WTC11 (cell line): ENCODE results near the gene EVC. TPM values are rescaled to one million over a fixed set of nuclear protein-coding genes. Genes with fewer than 3 reads are reported as not detected.

Experiments
- ATAC-seq: fragments of 200-7000 bp; cut with Tn5 transposase; 2 replicates; pipeline ENCODE4 v1.10.0; 2021; ENCODE audit warnings: mild to moderate bottlenecking, moderate library complexity
- CTCF ChIA-PET: fragments of 300-600 bp; sonication (Branson Sonifier 250); formaldehyde crosslinking; loops from one replicate; lab custom pipeline; 2021; ENCODE audit warnings: antibody characterized with exemption; lab: Charles Lee
- POLR2A ChIA-PET: fragments of 350-600 bp; sonication (Branson Sonifier 250); formaldehyde crosslinking; loops from one replicate; lab custom pipeline; 2021; ENCODE audit warnings: antibody characterized with exemption; lab: Charles Lee
- DNase-seq: peaks from one replicate; pipeline ENCODE4 v3.0.0; 2021; ENCODE audit warnings: low spot score
- H3K27ac Mint-ChIP-seq: 2 replicates; pipeline ENCODE4 v1.8.0; 2021; ENCODE audit warnings: mixed read lengths
- H3K27me3 Mint-ChIP-seq: 2 replicates; pipeline ENCODE4 v1.8.0; 2021; ENCODE audit warnings: low read depth, mild to moderate bottlenecking, moderate library complexity, mixed read lengths
- H3K36me3 Mint-ChIP-seq: 2 replicates; pipeline ENCODE4 v1.8.0; 2021; ENCODE audit warnings: mixed read lengths
- H3K4me1 Mint-ChIP-seq: 2 replicates; pipeline ENCODE4 v1.8.0; 2022; ENCODE audit warnings: mixed read lengths
- H3K4me3 Mint-ChIP-seq: 2 replicates; pipeline ENCODE4 v1.8.0; 2021; ENCODE audit warnings: mild to moderate bottlenecking, moderate library complexity, mixed read lengths
- H3K9me3 Mint-ChIP-seq: 2 replicates; pipeline ENCODE4 v1.8.0; 2021; ENCODE audit warnings: mixed read lengths
- AFF4 ChIP-seq: sonication (generic); formaldehyde crosslinking; IDR thresholded peaks from 2 replicates; pipeline ENCODE4 v1.8.1; 2023; ENCODE audit warnings: mild to moderate bottlenecking, missing genetic modification reagents, borderline replicate concordance
- CREM ChIP-seq: sonication (generic); formaldehyde crosslinking; IDR thresholded peaks from 2 replicates; pipeline ENCODE4 v1.8.1; 2022; ENCODE audit warnings: mild to moderate bottlenecking, missing genetic modification reagents, moderate library complexity
- E2F1 ChIP-seq: sonication (generic); formaldehyde crosslinking; IDR thresholded peaks from 2 replicates; pipeline ENCODE4 v1.8.0; 2022; ENCODE audit warnings: mild to moderate bottlenecking, missing genetic modification reagents
- E2F4 ChIP-seq: sonication (generic); formaldehyde crosslinking; IDR thresholded peaks from 2 replicates; pipeline ENCODE4 v1.8.1; 2022; ENCODE audit warnings: low read depth, mild to moderate bottlenecking, moderate library complexity, missing genetic modification reagents, borderline replicate concordance
- FOXP4 ChIP-seq: sonication (generic); formaldehyde crosslinking; IDR thresholded peaks from 2 replicates; pipeline ENCODE4 v1.8.0; 2022; ENCODE audit warnings: mild to moderate bottlenecking, missing genetic modification reagents
- HMGA2 ChIP-seq: fragments of 250-450 bp; sonication (Bioruptor Pico); IDR thresholded peaks from 2 replicates; pipeline ENCODE4 v1.4.0; 2021; ENCODE audit warnings: mild to moderate bottlenecking, moderate library complexity
- JAZF1 ChIP-seq: fragments of 250-450 bp; sonication (Bioruptor Pico); IDR thresholded peaks from 2 replicates; pipeline ENCODE4 v1.9.0; 2021; ENCODE audit warnings: moderate library complexity, mild to moderate bottlenecking, inconsistent platforms
- KAT7 ChIP-seq: sonication (generic); formaldehyde crosslinking; IDR thresholded peaks from 2 replicates; pipeline ENCODE4 v1.8.1; 2023; ENCODE audit warnings: missing genetic modification reagents, mild to moderate bottlenecking, borderline replicate concordance
- NFATC4 ChIP-seq: fragments of 250-450 bp; sonication (Bioruptor Pico); IDR thresholded peaks from 2 replicates; pipeline ENCODE4 v1.9.0; 2021; ENCODE audit warnings: mild to moderate bottlenecking
- PRRX2 ChIP-seq: fragments of 250-450 bp; sonication (Bioruptor Pico); IDR thresholded peaks from 2 replicates; pipeline ENCODE4 v1.8.0; 2021; ENCODE audit warnings: mild to moderate bottlenecking
- TEAD1 ChIP-seq: sonication (generic); formaldehyde crosslinking; IDR thresholded peaks from 2 replicates; pipeline ENCODE4 v1.8.0; 2022; ENCODE audit warnings: mild to moderate bottlenecking, missing genetic modification reagents
- TP53 ChIP-seq: sonication (generic); formaldehyde crosslinking; IDR thresholded peaks from 2 replicates; pipeline ENCODE4 v1.8.1; 2023; ENCODE audit warnings: mild to moderate bottlenecking, missing genetic modification reagents
- ZNF219 ChIP-seq: sonication (generic); formaldehyde crosslinking; IDR thresholded peaks from 2 replicates; pipeline ENCODE4 v1.8.0; 2023; ENCODE audit warnings: missing genetic modification reagents, mild to moderate bottlenecking, borderline replicate concordance
- ZNF317 ChIP-seq: sonication (generic); formaldehyde crosslinking; IDR thresholded peaks from 2 replicates; pipeline ENCODE4 v1.8.1; 2023; ENCODE audit warnings: low read depth, mild to moderate bottlenecking, moderate library complexity, missing genetic modification reagents, borderline replicate concordance
- total RNA-seq: library from RNA; stranded (reverse); gene quantifications from 3 replicates; pipeline ENCODE4 v1.2.3, GENCODE V29; 2021
- TF ChIP-seq, protein P1 (sequence below): sonication (generic); formaldehyde crosslinking; IDR thresholded peaks from 2 replicates; pipeline ENCODE4 v1.8.1; 2023; ENCODE audit warnings: mild to moderate bottlenecking, missing genetic modification reagents
- TF ChIP-seq, protein P2 (sequence below): sonication (generic); formaldehyde crosslinking; IDR thresholded peaks from 2 replicates; pipeline ENCODE4 v1.8.0; 2022; ENCODE audit warnings: mild to moderate bottlenecking, missing genetic modification reagents
- TF ChIP-seq, protein P3 (sequence below): sonication (generic); formaldehyde crosslinking; conservative IDR thresholded peaks from 2 replicates; pipeline ENCODE4 v1.8.1; 2023; ENCODE audit warnings: mild to moderate bottlenecking, low read depth, missing genetic modification reagents, moderate library complexity

The EVC gene
- total RNA-seq, 1 experiment from 2014 or later = 12.5 TPM

GRCh38 chr4:5797866-5798265 lies 86.9 kb downstream of the EVC start (continued):
- TF ChIP-seq FOXP4 = no peak

GRCh38 chr4:5798462-5798861 lies 87.5 kb downstream of the EVC start:
- Mint-ChIP-seq H3K36me3 (peaks cover 26% of the 10 kb centered on the region), H3K27ac (no peak overlapping the region), H3K4me1 (no peaks in the 10 kb centered on the region), H3K4me3 (no peak overlapping the region), H3K27me3 (no peaks in the 10 kb centered on the region), H3K9me3 (no peaks in the 10 kb centered on the region)
- CTCF ChIA-PET = interaction anchor here (1.4 kb wide), 1 partner anchor 23 kb away, joined by 5 read pairs; no protein-coding TSS in a partner anchor
- TF ChIP-seq TEAD1 (CRISPR knock-in tag) (no peak), HMGA2 (CRISPR knock-in tag) (no peak), JAZF1 (CRISPR knock-in tag) (no peak), E2F1 (CRISPR knock-in tag) (no peak), PRRX2 (no peak), ZNF317 (no peak), NFATC4 (CRISPR knock-in tag) (no peak)
- TF ChIP-seq, protein P1, sequence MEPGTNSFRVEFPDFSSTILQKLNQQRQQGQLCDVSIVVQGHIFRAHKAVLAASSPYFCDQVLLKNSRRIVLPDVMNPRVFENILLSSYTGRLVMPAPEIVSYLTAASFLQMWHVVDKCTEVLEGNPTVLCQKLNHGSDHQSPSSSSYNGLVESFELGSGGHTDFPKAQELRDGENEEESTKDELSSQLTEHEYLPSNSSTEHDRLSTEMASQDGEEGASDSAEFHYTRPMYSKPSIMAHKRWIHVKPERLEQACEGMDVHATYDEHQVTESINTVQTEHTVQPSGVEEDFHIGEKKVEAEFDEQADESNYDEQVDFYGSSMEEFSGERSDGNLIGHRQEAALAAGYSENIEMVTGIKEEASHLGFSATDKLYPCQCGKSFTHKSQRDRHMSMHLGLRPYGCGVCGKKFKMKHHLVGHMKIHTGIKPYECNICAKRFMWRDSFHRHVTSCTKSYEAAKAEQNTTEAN (CRISPR knock-in tag) = no peak
- TF ChIP-seq, protein P2, sequence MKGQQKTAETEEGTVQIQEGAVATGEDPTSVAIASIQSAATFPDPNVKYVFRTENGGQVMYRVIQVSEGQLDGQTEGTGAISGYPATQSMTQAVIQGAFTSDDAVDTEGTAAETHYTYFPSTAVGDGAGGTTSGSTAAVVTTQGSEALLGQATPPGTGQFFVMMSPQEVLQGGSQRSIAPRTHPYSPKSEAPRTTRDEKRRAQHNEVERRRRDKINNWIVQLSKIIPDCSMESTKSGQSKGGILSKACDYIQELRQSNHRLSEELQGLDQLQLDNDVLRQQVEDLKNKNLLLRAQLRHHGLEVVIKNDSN (CRISPR knock-in tag) = no peak
- no peak; the same call in 1 of the 2 replicates for ATAC-seq
- POLR2A ChIA-PET = no interaction called here
- no peak for DNase-seq

DNA sequence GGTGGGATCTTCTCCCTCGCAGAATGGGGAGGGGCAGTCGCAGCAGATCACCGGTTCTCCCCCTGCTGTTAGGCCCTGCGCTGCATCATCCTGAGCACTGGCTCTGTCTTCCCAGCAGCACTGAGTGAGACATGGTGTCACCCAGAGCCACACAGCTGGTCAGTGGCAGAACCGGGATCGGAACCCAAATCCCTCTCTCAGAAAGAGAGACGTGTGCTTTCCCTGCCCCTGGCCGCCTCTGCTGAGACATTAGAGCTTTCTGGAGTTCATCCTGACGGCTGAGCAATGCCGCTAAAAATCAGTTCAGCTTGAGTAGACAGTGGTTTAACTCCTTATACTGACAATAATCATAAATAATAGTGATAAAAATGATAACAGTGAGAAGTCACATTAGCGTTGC lies 87.9 kb downstream of the EVC start:
- CTCF ChIA-PET = no interaction called here
- no peak for ATAC-seq
- H3K4me1 Mint-ChIP-seq = no peaks in the 10 kb centered on the region
- POLR2A ChIA-PET = no interaction called here
- no peak overlapping the region for H3K4me3 Mint-ChIP-seq
- DNase-seq = no peak
- peaks cover 28% of the 10 kb centered on the region for H3K36me3 Mint-ChIP-seq
- no peaks in the 10 kb centered on the region for H3K27me3 Mint-ChIP-seq
- no peaks in the 10 kb centered on the region for H3K9me3 Mint-ChIP-seq
- no peak overlapping the region for H3K27ac Mint-ChIP-seq
- TF ChIP-seq, protein P3, sequence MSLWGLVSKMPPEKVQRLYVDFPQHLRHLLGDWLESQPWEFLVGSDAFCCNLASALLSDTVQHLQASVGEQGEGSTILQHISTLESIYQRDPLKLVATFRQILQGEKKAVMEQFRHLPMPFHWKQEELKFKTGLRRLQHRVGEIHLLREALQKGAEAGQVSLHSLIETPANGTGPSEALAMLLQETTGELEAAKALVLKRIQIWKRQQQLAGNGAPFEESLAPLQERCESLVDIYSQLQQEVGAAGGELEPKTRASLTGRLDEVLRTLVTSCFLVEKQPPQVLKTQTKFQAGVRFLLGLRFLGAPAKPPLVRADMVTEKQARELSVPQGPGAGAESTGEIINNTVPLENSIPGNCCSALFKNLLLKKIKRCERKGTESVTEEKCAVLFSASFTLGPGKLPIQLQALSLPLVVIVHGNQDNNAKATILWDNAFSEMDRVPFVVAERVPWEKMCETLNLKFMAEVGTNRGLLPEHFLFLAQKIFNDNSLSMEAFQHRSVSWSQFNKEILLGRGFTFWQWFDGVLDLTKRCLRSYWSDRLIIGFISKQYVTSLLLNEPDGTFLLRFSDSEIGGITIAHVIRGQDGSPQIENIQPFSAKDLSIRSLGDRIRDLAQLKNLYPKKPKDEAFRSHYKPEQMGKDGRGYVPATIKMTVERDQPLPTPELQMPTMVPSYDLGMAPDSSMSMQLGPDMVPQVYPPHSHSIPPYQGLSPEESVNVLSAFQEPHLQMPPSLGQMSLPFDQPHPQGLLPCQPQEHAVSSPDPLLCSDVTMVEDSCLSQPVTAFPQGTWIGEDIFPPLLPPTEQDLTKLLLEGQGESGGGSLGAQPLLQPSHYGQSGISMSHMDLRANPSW (CRISPR knock-in tag) = no peak
- TF ChIP-seq TP53 (no peak), FOXP4 (no peak), KAT7 (CRISPR knock-in tag) (no peak), CREM (CRISPR knock-in tag) (no peak), E2F4 (no peak), ZNF219 (no peak), AFF4 (CRISPR knock-in tag) (no peak)
